GM12873 (cell line): ENCODE results near the gene POMT1.
A peak's percentile ranks its signal among the peaks of the same experiment; 100 is the strongest.

Source experiments
- TF ChIP-seq, protein P1 (sequence below): IDR thresholded peaks from 2 replicates; pipeline ENCODE4 v1.5.1; 2012; ENCODE audit warnings: low read depth, mild to moderate bottlenecking, moderate library complexity, low read length, control low read depth; ENCODE audit not compliant: insufficient read depth; ENCODE audit errors: missing control alignments

The POMT1 gene

GRCh38 chr9:131503626-131504465, 1.1 kb downstream of the POMT1 start:
- TF ChIP-seq, protein P1, sequence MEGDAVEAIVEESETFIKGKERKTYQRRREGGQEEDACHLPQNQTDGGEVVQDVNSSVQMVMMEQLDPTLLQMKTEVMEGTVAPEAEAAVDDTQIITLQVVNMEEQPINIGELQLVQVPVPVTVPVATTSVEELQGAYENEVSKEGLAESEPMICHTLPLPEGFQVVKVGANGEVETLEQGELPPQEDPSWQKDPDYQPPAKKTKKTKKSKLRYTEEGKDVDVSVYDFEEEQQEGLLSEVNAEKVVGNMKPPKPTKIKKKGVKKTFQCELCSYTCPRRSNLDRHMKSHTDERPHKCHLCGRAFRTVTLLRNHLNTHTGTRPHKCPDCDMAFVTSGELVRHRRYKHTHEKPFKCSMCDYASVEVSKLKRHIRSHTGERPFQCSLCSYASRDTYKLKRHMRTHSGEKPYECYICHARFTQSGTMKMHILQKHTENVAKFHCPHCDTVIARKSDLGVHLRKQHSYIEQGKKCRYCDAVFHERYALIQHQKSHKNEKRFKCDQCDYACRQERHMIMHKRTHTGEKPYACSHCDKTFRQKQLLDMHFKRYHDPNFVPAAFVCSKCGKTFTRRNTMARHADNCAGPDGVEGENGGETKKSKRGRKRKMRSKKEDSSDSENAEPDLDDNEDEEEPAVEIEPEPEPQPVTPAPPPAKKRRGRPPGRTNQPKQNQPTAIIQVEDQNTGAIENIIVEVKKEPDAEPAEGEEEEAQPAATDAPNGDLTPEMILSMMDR = peak; percentile 10

DNA sequence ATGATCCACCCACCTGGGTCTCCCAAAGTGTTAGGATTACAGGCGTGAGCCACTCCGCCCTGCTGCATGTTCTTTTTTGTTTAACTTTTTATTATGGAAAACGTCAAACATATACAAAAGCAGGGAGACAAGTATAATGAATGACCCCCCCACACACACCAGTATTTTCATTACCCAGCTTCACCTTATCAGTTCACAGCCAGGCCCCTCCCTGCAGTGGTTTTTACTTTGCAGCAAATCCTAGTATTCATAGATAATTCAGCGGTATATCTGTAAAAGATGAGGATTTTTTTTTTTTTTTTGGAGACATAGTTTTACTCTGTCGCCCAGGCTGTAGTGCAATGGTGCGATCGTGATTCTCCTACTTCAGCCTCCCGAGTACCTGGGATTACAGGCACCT, 2.3 kb downstream of the POMT1 start:
- TF ChIP-seq, protein P1 = no peak

DNA sequence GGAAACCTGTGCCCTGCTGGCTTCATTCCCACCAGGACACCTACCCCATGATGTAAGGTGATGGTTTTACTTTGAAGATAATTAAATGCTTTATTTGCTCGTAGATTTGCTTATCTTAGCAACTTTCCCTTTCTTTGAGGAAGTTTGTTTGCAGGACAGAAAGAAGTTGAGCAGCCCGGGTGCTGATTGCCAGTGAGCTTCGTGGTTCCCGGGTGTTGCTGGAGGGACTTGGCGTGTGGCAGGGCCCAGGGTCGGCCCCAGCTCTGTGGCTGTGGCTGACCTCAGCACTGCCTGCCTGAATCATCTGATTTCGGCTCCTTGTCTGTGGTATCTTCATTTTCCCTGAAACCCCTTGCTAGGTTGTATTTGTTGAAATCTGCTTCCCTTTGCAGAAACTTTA, 8.7 kb downstream of the POMT1 start:
- TF ChIP-seq, protein P1 = no peak

GRCh38 chr9:131511880-131512279, 9.2 kb downstream of the POMT1 start:
- TF ChIP-seq, protein P1 = no peak

GRCh38 chr9:131513177-131513576, 10.5 kb downstream of the POMT1 start:
- TF ChIP-seq, protein P1 = no peak

GRCh38 chr9:131516100-131516499, 13.4 kb downstream of the POMT1 start:
- TF ChIP-seq, protein P1 = no peak

- TF ChIP-seq, protein P1 = no peak
Measured at GRCh38 chr9:131516930-131517329, 14.2 kb downstream of the POMT1 start.
